ENCODE data around the gene MRPS25. TPM values are rescaled to one million over a fixed set of nuclear protein-coding genes. Genes with fewer than 3 reads are reported as not detected.

Gene MRPS25
- total RNA-seq, 1 experiment from 2014 or later: 69.7 TPM

- no peak for TF ChIP-seq ETV6 (CRISPR knock-in tag; IDR thresholded peaks at IDR 0.05)
These were observed 46.9 kb upstream of the MRPS25 start (continued) for GRCh38 chr3:15112011-15112410.

- no peak overlapping the region for H3K27ac Mint-ChIP-seq
- POLR2A ChIA-PET: no interaction called here
- TF ChIP-seq OVOL2 (CRISPR knock-in tag; IDR thresholded peaks at IDR 0.05; ENCODE audit: borderline replicate concordance): no peak
- TF ChIP-seq IRF2 (CRISPR knock-in tag; IDR thresholded peaks at IDR 0.05; ENCODE audit: borderline replicate concordance, low read depth): no peak
- no peak for TF ChIP-seq RORB (CRISPR knock-in tag; IDR thresholded peaks at IDR 0.05)
- no peak for TF ChIP-seq ELF4 (CRISPR knock-in tag; IDR thresholded peaks at IDR 0.05; ENCODE audit: low read depth)
- TF ChIP-seq ATF3 (CRISPR knock-in tag; conservative IDR thresholded peaks at IDR 0.05): no peak
- no peak for TF ChIP-seq TCF7 (CRISPR knock-in tag; IDR thresholded peaks at IDR 0.05; ENCODE audit: low read depth)
- TF ChIP-seq USF2 (CRISPR knock-in tag; IDR thresholded peaks at IDR 0.05): no peak
- no peak for TF ChIP-seq GTF2I (CRISPR knock-in tag; conservative IDR thresholded peaks at IDR 0.05)
- TF ChIP-seq HMGXB4 (CRISPR knock-in tag; IDR thresholded peaks at IDR 0.05): no peak
- TF ChIP-seq CTCF (IDR thresholded peaks at IDR 0.05): no peak
- TF ChIP-seq ZNF671 (CRISPR knock-in tag; IDR thresholded peaks at IDR 0.05): no peak
- TF ChIP-seq SMAD3 (CRISPR knock-in tag; IDR thresholded peaks at IDR 0.05; ENCODE audit: borderline replicate concordance): no peak
- no peak for TF ChIP-seq USF1 (CRISPR knock-in tag; IDR thresholded peaks at IDR 0.05)
- TF ChIP-seq MAX (CRISPR knock-in tag; IDR thresholded peaks at IDR 0.05): no peak
- TF ChIP-seq NR1H2 (CRISPR knock-in tag; IDR thresholded peaks at IDR 0.05): no peak
- no peak for TF ChIP-seq GRHL2 (CRISPR knock-in tag; IDR thresholded peaks at IDR 0.05; ENCODE audit: insufficient replicate concordance, severe bottlenecking)
- TF ChIP-seq JAZF1 (CRISPR knock-in tag; IDR thresholded peaks at IDR 0.05): no peak
- no peak overlapping the region for H3K4me3 Mint-ChIP-seq
- ATAC-seq (no peak), DNase-seq (ENCODE audit: low spot score) (no peak)
- H3K4me1 Mint-ChIP-seq: peaks cover 30% of the 10 kb centered on the region
- no peaks in the 10 kb centered on the region for H3K9me3 Mint-ChIP-seq
- no peaks in the 10 kb centered on the region for H3K36me3 Mint-ChIP-seq
- no peaks in the 10 kb centered on the region for H3K27me3 Mint-ChIP-seq (ENCODE audit: low read depth)
- CTCF ChIA-PET: interaction anchor here (2.6 to 6.4 kb wide), 2 partner anchors 9 to 157 kb away, joined by 17 to 65 read pairs; no protein-coding TSS in a partner anchor
These were observed 45.1 kb upstream of the MRPS25 start for GRCh38 chr3:15110206-15110605.

- DNase-seq (ENCODE audit: low spot score) (no peak), ATAC-seq (no peak)
- no peaks in the 10 kb centered on the region for H3K36me3 Mint-ChIP-seq
- H3K27ac Mint-ChIP-seq: no peak overlapping the region
- no peaks in the 10 kb centered on the region for H3K27me3 Mint-ChIP-seq (ENCODE audit: low read depth)
- ChIA-PET POLR2A (no interaction called here), CTCF (interaction anchor here (1.1 to 6.4 kb wide), 8 partner anchors 10 to 296 kb away, joined by 3 to 65 read pairs (median 18); partner anchors contain the start of genes CAPN7 and RBSN)
- H3K4me3 Mint-ChIP-seq: no peak overlapping the region
- H3K9me3 Mint-ChIP-seq: no peaks in the 10 kb centered on the region
- TF ChIP-seq NR1H2 (CRISPR knock-in tag; IDR thresholded peaks at IDR 0.05): no peak
- no peak for TF ChIP-seq GRHL2 (CRISPR knock-in tag; IDR thresholded peaks at IDR 0.05; ENCODE audit: insufficient replicate concordance, severe bottlenecking)
- TF ChIP-seq OVOL2 (CRISPR knock-in tag; IDR thresholded peaks at IDR 0.05; ENCODE audit: borderline replicate concordance): no peak
- no peak for TF ChIP-seq SMAD3 (CRISPR knock-in tag; IDR thresholded peaks at IDR 0.05; ENCODE audit: borderline replicate concordance)
- no peak for TF ChIP-seq MLX (CRISPR knock-in tag; IDR thresholded peaks at IDR 0.05)
- H3K4me1 Mint-ChIP-seq: peaks cover 17% of the 10 kb centered on the region
These were observed 43.8 kb upstream of the MRPS25 start for GRCh38 chr3:15108869-15109268.
